ENCODE measurements around the gene KCNJ16. TPM values are rescaled to one million over a fixed set of nuclear protein-coding genes. Genes with fewer than 3 reads are reported as not detected.

The KCNJ16 gene
- total RNA-seq, 4 donors from 2014 or later, result 0.54 to 0.96 TPM; not detected in 2

DNA sequence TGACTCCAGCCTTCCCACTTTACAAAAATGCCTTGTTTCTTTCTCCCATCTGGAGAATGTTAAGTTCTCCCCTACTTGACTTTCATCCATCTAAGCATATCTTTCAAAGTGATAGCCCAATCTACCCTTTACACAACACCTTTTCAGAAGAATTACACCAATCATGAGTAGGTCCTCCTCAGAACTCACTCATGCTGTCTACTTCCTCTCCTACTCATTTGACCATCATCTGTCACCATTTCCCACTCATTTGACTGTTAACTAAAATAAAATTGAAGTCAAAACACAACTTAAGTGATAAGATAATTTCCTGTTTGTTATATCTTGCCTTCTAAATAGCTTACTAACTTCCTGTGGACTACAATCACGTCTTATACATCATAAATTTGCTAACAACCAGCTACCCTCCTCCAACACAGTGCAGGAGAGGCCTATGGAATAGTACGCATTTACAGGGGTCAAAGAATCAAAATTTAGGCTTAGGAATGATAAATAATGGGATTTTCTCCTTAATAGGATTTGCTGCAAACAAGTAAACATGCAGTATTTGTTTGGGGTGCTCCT, 16.1 kb downstream of the KCNJ16 start:
- Histone ChIP-seq H3K27ac (peak overlapping the region in 1 of 4 donors; percentile 24), H3K9me3 (no peaks in the 10 kb centered on the region), H3K4me1 (peaks cover 0 to 24% (median 0%) of the 10 kb centered on the region in 3 donors), H3K36me3 (no peaks in the 10 kb centered on the region), H3K4me3 (no peak overlapping the region), H3K27me3 (no peaks in the 10 kb centered on the region)
- WGBS, 2 donors (ENCODE audit: low coverage in 1 of 2), result 88 to 91% methylated on average over 2 of the region's 2 CpGs
- no peak for ATAC-seq
- TF ChIP-seq EP300 (IDR thresholded peaks at IDR 0.05) (no peak), CTCF (IDR thresholded peaks at IDR 0.05) (no peak), POLR2A (IDR thresholded peaks at IDR 0.05) (no peak), POLR2AphosphoS5 (IDR thresholded peaks at IDR 0.05) (no peak)

- H3K4me1 ChIP-seq, result peaks cover 0 to 24% (median 0%) of the 10 kb centered on the region in 3 donors
- 0 to 17% methylated on average over 1 of the region's 1 CpG for WGBS, 2 donors (ENCODE audit: low coverage in 1 of 2)
- no peaks in the 10 kb centered on the region for H3K36me3 ChIP-seq
- no peak overlapping the region for H3K4me3 ChIP-seq
- H3K27me3 ChIP-seq, result no peaks in the 10 kb centered on the region
- ATAC-seq, result no peak
- TF ChIP-seq POLR2A (IDR thresholded peaks at IDR 0.05) (no peak), CTCF (IDR thresholded peaks at IDR 0.05) (no peak), EP300 (IDR thresholded peaks at IDR 0.05) (no peak), POLR2AphosphoS5 (IDR thresholded peaks at IDR 0.05) (no peak)
- no peaks in the 10 kb centered on the region for H3K9me3 ChIP-seq
- H3K27ac ChIP-seq, result peak overlapping the region in 1 of 4 donors; percentile 24
Observed at GRCh38 chr17:70091696-70092095, 16.7 kb downstream of the KCNJ16 start.

DNA sequence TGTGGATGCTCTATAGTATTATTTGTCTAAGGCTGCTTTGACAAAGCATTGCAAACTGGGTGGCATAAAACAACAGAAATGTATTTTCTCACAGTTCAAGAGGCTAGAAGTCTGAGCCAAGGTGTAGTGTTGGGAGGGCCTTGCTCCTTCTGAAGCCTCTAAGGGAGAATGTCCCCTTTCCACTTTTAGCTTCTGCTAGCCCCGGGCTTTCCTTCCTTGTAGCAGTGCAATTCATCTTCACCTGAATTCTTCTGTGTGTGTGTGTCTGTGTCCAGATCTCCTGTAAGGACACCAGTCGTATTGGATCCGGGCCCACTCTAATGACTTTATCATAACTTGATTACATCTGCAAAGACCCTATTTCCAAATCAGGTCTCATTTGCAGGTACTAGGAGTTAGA, 18.1 kb downstream of the KCNJ16 start:
- WGBS, 2 donors (ENCODE audit: low coverage in 1 of 2), result 86% methylated on average over 3 of the region's 3 CpGs; no CpG with 5 or more reads in 1 of the 2 donors
- H3K9me3 ChIP-seq, result no peaks in the 10 kb centered on the region
- TF ChIP-seq CTCF (IDR thresholded peaks at IDR 0.05) (no peak), EP300 (IDR thresholded peaks at IDR 0.05) (no peak), POLR2AphosphoS5 (IDR thresholded peaks at IDR 0.05) (no peak), POLR2A (IDR thresholded peaks at IDR 0.05) (no peak)
- H3K4me1 ChIP-seq, result peaks cover 0 to 24% (median 0%) of the 10 kb centered on the region in 3 donors
- H3K27ac ChIP-seq, result no peak overlapping the region
- H3K4me3 ChIP-seq, result no peak overlapping the region
- no peaks in the 10 kb centered on the region for H3K36me3 ChIP-seq
- no peak for ATAC-seq
- no peaks in the 10 kb centered on the region for H3K27me3 ChIP-seq

GRCh38 chr17:70095455-70095854, 20.4 kb downstream of the KCNJ16 start:
- Histone ChIP-seq H3K4me1 (peaks cover 0 to 9% (median 0%) of the 10 kb centered on the region in 3 donors), H3K4me3 (no peak overlapping the region), H3K27ac (peak overlapping the region in 1 of 4 donors; percentile 35), H3K36me3 (no peaks in the 10 kb centered on the region), H3K27me3 (no peaks in the 10 kb centered on the region), H3K9me3 (no peaks in the 10 kb centered on the region)
- no peak for TF ChIP-seq EP300 (IDR thresholded peaks at IDR 0.05)
- no peak for TF ChIP-seq POLR2A (IDR thresholded peaks at IDR 0.05)
- TF ChIP-seq CTCF (IDR thresholded peaks at IDR 0.05), result no peak
- no peak for TF ChIP-seq POLR2AphosphoS5 (IDR thresholded peaks at IDR 0.05)
- WGBS, 2 donors (ENCODE audit: low coverage in 1 of 2), result 45 to 70% methylated on average over 2 to 4 of the region's 4 CpGs
- ATAC-seq, result no peak

GRCh38 chr17:70096861-70097260, 21.8 kb downstream of the KCNJ16 start:
- no peak overlapping the region for H3K4me3 ChIP-seq
- no peak overlapping the region for H3K27ac ChIP-seq
- ATAC-seq, result no peak
- TF ChIP-seq CTCF (IDR thresholded peaks at IDR 0.05) (no peak), POLR2A (IDR thresholded peaks at IDR 0.05) (no peak)
- no peaks in the 10 kb centered on the region for H3K36me3 ChIP-seq
- peaks cover 0 to 2% (median 0%) of the 10 kb centered on the region in 3 donors for H3K4me1 ChIP-seq
- H3K9me3 ChIP-seq, result no peaks in the 10 kb centered on the region
- 70 to 71% methylated on average over 7 of the region's 8 CpGs for WGBS, 2 donors (ENCODE audit: low coverage in 1 of 2)
- no peaks in the 10 kb centered on the region for H3K27me3 ChIP-seq
